ENCODE measurements around the gene ECHDC3.

DNA sequence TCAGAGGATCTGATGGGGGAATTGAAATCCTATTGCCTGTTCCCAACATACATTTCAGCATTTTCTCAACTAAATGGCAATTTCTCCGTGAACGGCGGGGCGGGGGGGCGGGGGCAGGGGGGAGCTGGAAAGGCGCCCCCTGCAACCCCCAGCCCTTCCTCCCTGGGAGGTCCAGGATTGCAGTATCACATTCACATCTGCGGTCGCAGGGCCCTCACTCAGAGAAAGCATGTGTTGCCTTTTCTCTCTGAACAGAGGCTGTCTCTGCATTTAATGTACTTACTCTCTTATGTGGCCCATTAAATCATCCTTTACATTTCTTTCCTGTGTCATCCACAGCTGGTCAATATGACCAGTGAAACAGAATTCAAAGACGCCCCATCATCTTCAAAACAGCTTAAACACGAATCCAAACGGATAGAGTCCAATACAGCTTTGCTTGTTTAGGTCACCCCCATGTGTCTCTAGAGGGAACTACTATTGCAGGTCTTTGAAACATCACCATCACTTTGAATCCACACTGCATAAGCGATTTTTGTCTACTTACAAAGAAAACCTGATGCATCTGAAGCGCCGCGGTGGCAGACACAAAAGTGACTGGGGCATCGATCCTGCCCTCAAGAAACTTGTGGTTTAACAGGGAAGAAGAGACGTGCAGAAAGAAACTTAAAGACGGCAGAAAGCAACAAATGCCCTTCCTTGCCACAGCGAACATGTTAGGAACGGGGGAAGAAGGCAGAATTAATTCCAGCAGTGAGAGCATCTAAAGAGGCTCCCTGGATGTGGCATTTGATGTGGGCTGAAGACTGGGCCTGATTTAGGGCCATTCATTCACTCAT, 17.0 kb upstream of the ECHDC3 start:
- TF ChIP-seq, protein P1, sequence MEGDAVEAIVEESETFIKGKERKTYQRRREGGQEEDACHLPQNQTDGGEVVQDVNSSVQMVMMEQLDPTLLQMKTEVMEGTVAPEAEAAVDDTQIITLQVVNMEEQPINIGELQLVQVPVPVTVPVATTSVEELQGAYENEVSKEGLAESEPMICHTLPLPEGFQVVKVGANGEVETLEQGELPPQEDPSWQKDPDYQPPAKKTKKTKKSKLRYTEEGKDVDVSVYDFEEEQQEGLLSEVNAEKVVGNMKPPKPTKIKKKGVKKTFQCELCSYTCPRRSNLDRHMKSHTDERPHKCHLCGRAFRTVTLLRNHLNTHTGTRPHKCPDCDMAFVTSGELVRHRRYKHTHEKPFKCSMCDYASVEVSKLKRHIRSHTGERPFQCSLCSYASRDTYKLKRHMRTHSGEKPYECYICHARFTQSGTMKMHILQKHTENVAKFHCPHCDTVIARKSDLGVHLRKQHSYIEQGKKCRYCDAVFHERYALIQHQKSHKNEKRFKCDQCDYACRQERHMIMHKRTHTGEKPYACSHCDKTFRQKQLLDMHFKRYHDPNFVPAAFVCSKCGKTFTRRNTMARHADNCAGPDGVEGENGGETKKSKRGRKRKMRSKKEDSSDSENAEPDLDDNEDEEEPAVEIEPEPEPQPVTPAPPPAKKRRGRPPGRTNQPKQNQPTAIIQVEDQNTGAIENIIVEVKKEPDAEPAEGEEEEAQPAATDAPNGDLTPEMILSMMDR (IDR thresholded peaks at IDR 0.05): peak; percentile 16 to 55 (median 53)
- TF ChIP-seq POLR2AphosphoS5 (IDR thresholded peaks at IDR 0.05): no peak
- TF ChIP-seq POLR2A (IDR thresholded peaks at IDR 0.05): no peak
